Testis (tissue), 5 donors: ENCODE results near the gene FZD1. TPM values are rescaled to one million over a fixed set of nuclear protein-coding genes. Genes with fewer than 3 reads are reported as not detected.

Experiments
- DNase-seq: peaks from one replicate; pipeline ENCODE4 v3.0.0-alpha.2; 2019
- H3K27ac ChIP-seq, 2 donors: fragments of 200-600 bp; sonication (generic); one replicate each; pipeline ENCODE4 v1.5.1; 2019
- H3K27me3 ChIP-seq: fragments of 200-600 bp; sonication (generic); one replicate; pipeline ENCODE4 v1.5.1; 2019
- H3K36me3 ChIP-seq: fragments of 200-600 bp; sonication (generic); one replicate; pipeline ENCODE4 v1.5.1; 2017; ENCODE audit warnings: low read depth; ENCODE audit errors: missing control alignments
- H3K4me1 ChIP-seq: fragments of 200-600 bp; sonication (generic); one replicate; pipeline ENCODE4 v1.5.1; 2019
- H3K4me3 ChIP-seq, 2 donors: fragments of 200-600 bp; sonication (generic); one replicate each; pipeline ENCODE4 v1.5.1; 2017 to 2019
- H3K9me3 ChIP-seq: fragments of 200-600 bp; sonication (generic); one replicate; pipeline ENCODE4 v1.5.1; 2017
- POLR2A ChIP-seq: fragments of 450-650 bp; IDR thresholded peaks from one replicate; pipeline ENCODE4 v1.6.1; 2017; ENCODE audit warnings: antibody characterized with exemption, mild to moderate bottlenecking, moderate library complexity
- WGBS, 2 donors: methylation state at CpG; one replicate each; pipeline ENCODE4 v1.1.5; 2018; 5-methylcytosine and 5-hydroxymethylcytosine counted together
- intact Hi-C: fragments of 100-400 bp; cut with DNase I; formaldehyde crosslinking; loops from one replicate; pipeline ENCODE4 v1.15.1; 2023; ENCODE audit warnings: low total_unique reads
- long read RNA-seq, 2 donors: transcript quantifications; one replicate each; lab custom pipeline, GENCODE V29; 2026
- polyA plus RNA-seq: library from polyadenylated mRNA; stranded (reverse); fragments of 350-450 nt; fragmentation: Illumina TruSeq; extraction: RNeasy Lipid Tissue Mini Kit (QIAGEN cat#74804); gene quantifications from one replicate; pipeline ENCODE4 v1.2.3, GENCODE V29; 2014; ENCODE audit warnings: low read depth, low replicate concordance; ENCODE audit not compliant: insufficient read depth
- total RNA-seq, 2 donors: library from RNA; depleted of rRNA; stranded (reverse); fragments of >200 nt; gene quantifications; one replicate each; pipeline ENCODE4 v1.2.3, GENCODE V29; 2016
- TF ChIP-seq, protein P1 (sequence below), 3 experiments: fragments of 450-650 bp in 2 of 3; fragments of 200-600 bp in 1 of 3; sonication (generic) in 1 of 3; IDR thresholded peaks; one replicate each; pipeline ENCODE4 v1.5.1; 2016 to 2019; ENCODE audit warnings: antibody characterized with exemption in 3 of 3, mild to moderate bottlenecking in 2 of 3, moderate library complexity in 1 of 3

The FZD1 gene
- 1 to 10 TPM; 6.9 to 9.5 TPM for total RNA-seq
- polyA plus RNA-seq: 5.9 TPM
- long read RNA-seq, donor 1, full-length matches to known transcripts: 44 of 44 reads
- long read RNA-seq, donor 1, partial matches to known transcripts: 0 of 44 reads
- long read RNA-seq, donor 1, other reads (novel, unspliced or antisense): 0 of 44 reads
- long read RNA-seq, donor 2, full-length matches to known transcripts: 18 of 18 reads
- long read RNA-seq, donor 2, partial matches to known transcripts: 0 of 18 reads
- long read RNA-seq, donor 2, other reads (novel, unspliced or antisense): 0 of 18 reads

DNA sequence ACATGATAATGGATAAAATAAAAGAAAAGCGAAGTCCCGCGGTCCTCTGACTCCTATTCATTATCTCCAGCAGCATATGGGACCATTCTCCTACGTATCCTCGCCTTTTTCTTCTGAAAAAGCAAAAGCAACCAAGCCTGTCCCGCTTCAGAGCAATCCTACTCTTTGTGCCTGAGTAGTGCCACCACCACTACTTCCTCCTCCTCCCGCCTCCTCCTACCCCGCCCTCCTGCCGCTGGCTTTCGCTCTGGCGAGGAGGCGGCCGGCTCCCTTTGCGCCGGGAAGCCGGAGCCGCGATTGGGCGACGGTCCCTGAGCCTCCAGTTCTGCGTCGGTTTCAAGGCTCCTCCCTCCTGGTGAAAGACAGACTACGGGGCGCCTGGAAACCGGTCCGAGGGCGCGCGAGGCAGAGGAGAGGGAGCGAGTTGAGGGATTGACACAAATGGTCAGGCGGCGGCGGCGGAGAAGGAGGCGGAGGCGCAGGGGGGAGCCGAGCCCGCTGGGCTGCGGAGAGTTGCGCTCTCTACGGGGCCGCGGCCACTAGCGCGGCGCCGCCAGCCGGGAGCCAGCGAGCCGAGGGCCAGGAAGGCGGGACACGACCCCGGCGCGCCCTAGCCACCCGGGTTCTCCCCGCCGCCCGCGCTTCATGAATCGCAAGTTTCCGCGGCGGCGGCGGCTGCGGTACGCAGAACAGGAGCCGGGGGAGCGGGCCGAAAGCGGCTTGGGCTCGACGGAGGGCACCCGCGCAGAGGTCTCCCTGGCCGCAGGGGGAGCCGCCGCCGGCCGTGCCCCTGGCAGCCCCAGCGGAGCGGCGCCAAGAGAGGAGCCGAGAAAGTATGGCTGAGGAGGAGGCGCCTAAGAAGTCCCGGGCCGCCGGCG lies at the start of gene FZD1:
TSS of gene FZD1 (plus strand) at position 388 of the 878 bp plus-strand sequence. CDS start at position 836, 448 bp downstream.
- peak within 1 kb of the TSS; percentile 75 to 82 for H3K4me3 ChIP-seq
- intact Hi-C loops: no loop called here
- DNase-seq: peak; percentile 98
- no peaks in the 10 kb centered on the region for H3K9me3 ChIP-seq
- peak; percentile 62 for TF ChIP-seq POLR2A
- TF ChIP-seq, protein P1, sequence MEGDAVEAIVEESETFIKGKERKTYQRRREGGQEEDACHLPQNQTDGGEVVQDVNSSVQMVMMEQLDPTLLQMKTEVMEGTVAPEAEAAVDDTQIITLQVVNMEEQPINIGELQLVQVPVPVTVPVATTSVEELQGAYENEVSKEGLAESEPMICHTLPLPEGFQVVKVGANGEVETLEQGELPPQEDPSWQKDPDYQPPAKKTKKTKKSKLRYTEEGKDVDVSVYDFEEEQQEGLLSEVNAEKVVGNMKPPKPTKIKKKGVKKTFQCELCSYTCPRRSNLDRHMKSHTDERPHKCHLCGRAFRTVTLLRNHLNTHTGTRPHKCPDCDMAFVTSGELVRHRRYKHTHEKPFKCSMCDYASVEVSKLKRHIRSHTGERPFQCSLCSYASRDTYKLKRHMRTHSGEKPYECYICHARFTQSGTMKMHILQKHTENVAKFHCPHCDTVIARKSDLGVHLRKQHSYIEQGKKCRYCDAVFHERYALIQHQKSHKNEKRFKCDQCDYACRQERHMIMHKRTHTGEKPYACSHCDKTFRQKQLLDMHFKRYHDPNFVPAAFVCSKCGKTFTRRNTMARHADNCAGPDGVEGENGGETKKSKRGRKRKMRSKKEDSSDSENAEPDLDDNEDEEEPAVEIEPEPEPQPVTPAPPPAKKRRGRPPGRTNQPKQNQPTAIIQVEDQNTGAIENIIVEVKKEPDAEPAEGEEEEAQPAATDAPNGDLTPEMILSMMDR (IDR thresholded peaks at IDR 0.05): no peak
- peaks cover 10% of the 10 kb centered on the region for H3K4me1 ChIP-seq
- H3K27me3 ChIP-seq: no peaks in the 10 kb centered on the region
- H3K27ac ChIP-seq: peak within 1 kb of the TSS; percentile 87 to 96
- WGBS, 2 donors: 0 to 1% methylated on average over 8 to 73 of the region's 90 CpGs
- no peaks in the 10 kb centered on the region for H3K36me3 ChIP-seq

DNA sequence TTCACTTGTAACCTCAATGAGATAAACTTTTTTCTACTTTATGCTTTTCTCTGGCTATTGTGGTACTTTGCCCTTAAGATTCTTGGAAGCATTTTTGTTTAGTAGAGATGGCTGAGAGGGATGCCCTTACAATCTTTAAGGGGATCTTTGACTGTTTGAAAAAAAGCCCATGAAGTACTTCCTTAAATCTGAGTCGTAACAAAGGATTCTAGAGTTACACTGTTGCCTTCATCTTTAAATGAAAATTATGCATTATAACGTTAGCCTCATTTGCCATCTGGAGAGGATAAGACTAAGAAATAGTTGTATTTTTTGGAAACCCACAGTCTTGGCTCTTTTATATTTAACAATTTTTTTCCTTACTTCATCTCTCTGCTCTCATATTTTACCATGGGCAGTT lies 37.8 kb upstream of the FZD1 start:
- Histone ChIP-seq H3K36me3 (no peaks in the 10 kb centered on the region), H3K4me3 (no peak overlapping the region), H3K27ac (no peak overlapping the region), H3K9me3 (no peaks in the 10 kb centered on the region), H3K27me3 (no peaks in the 10 kb centered on the region), H3K4me1 (no peaks in the 10 kb centered on the region)
- intact Hi-C loops: no loop called here
- TF ChIP-seq POLR2A: no peak
- TF ChIP-seq, protein P1 (IDR thresholded peaks at IDR 0.05): no peak
- 68 to 77% methylated on average over 2 of the region's 2 CpGs for WGBS, 2 donors
- DNase-seq: no peak

- TF ChIP-seq, protein P1 (IDR thresholded peaks at IDR 0.05): no peak
- no peak for TF ChIP-seq POLR2A
- Histone ChIP-seq H3K4me1 (no peaks in the 10 kb centered on the region), H3K27me3 (no peaks in the 10 kb centered on the region), H3K4me3 (no peak overlapping the region), H3K27ac (no peak overlapping the region), H3K9me3 (no peaks in the 10 kb centered on the region), H3K36me3 (no peaks in the 10 kb centered on the region)
- no peak for DNase-seq
- WGBS, 2 donors: 84 to 100% methylated on average over 2 of the region's 2 CpGs
- intact Hi-C loops: no loop called here
Observed at GRCh38 chr7:91228327-91228726, 35.9 kb upstream of the FZD1 start.

- no peak overlapping the region for H3K4me3 ChIP-seq
- no peak for DNase-seq
- H3K27ac ChIP-seq: no peak overlapping the region
- WGBS, 2 donors: 96% methylated on average over 2 of the region's 2 CpGs
- no peaks in the 10 kb centered on the region for H3K27me3 ChIP-seq
- H3K36me3 ChIP-seq: no peaks in the 10 kb centered on the region
- H3K9me3 ChIP-seq: no peaks in the 10 kb centered on the region
- no peaks in the 10 kb centered on the region for H3K4me1 ChIP-seq
- TF ChIP-seq, protein P1 (IDR thresholded peaks at IDR 0.05): no peak
- TF ChIP-seq POLR2A: no peak
- intact Hi-C loops: no loop called here
Observed at GRCh38 chr7:91228927-91229558, 35.2 kb upstream of the FZD1 start.
